Left colon (tissue), 2 donors: ENCODE measurements around the gene ISOC2. TPM values are rescaled to one million over a fixed set of nuclear protein-coding genes. Genes with fewer than 3 reads are reported as not detected.

Source experiments
- ATAC-seq: fragments of 200-7000 bp; cut with Tn5 transposase; one replicate; pipeline ENCODE4 v1.9.1; 2020; ENCODE audit warnings: mild to moderate bottlenecking, moderate library complexity
- DNase-seq, 2 donors: peaks; one replicate each; pipeline ENCODE4 v3.0.0-alpha.2; 2020
- intact Hi-C, 2 donors: fragments of 100-400 bp; cut with DNase I in 1 of 2; cut with micrococcal nuclease in 1 of 2; formaldehyde crosslinking; loops; one replicate each; pipeline versions ENCODE4 v1.11.2 to v1.14.0; 2022; cut with DNase I, micrococcal nuclease
- total RNA-seq, 2 donors: library from RNA; stranded (reverse); fragmentation: NEBNext Ultra II Directional; extraction: Animal tissue kit (Norgen Biotek cat#: 25700); gene quantifications; one replicate each; pipeline ENCODE4 v1.2.1, GENCODE V29; 2021
- donor health status: DM: no; HTN: no; CAD: no.
- donor health status: DM: yes; HTN: yes; CAD: no.

Gene ISOC2
- total RNA-seq, 2 donors from 2014 or later: 63.5 to 115 TPM

DNA sequence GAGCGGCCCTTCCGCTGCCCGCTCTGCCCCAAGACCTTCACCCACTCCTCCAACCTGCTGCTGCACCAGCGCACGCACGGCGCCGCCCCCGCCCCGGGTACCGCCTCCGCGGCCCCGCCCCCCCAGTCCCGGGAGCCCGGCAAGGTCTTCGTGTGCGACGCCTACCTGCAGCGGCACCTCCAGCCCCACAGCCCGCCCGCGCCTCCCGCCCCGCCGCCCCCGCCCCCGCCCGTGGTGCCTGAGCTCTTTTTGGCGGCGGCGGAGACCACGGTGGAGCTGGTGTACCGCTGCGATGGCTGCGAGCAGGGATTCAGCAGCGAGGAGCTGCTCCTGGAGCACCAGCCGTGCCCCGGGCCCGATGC lies 20.3 kb upstream of the ISOC2 start:
- DNase-seq: no peak
- intact Hi-C loops: no loop called here
- ATAC-seq: no peak

DNA sequence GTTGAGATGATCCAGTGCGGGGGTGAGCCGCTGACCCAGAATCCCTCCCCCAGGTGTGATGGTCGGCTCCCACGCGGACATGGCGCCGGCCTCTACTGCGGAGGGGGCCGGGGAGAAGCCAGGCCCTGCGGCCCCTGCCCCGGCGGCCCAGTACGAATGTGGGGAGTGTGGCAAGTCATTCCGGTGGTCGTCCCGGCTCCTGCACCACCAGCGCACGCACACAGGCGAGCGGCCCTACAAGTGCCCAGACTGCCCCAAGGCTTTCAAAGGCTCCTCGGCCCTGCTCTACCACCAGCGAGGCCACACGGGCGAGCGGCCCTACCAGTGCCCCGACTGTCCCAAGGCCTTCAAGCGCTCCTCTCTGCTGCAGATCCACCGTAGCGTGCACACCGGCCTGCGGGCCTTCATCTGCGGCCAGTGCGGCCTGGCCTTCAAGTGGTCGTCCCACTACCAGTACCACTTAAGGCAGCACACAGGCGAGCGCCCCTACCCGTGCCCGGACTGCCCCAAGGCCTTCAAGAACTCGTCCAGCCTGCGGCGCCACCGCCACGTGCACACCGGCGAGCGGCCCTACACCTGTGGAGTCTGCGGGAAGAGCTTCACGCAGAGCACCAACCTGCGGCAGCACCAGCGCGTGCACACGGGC lies 19.8 kb upstream of the ISOC2 start:
- intact Hi-C loops: no loop called here
- peak in 1 of 2 donors; percentile 26 for DNase-seq
- ATAC-seq: no peak

DNA sequence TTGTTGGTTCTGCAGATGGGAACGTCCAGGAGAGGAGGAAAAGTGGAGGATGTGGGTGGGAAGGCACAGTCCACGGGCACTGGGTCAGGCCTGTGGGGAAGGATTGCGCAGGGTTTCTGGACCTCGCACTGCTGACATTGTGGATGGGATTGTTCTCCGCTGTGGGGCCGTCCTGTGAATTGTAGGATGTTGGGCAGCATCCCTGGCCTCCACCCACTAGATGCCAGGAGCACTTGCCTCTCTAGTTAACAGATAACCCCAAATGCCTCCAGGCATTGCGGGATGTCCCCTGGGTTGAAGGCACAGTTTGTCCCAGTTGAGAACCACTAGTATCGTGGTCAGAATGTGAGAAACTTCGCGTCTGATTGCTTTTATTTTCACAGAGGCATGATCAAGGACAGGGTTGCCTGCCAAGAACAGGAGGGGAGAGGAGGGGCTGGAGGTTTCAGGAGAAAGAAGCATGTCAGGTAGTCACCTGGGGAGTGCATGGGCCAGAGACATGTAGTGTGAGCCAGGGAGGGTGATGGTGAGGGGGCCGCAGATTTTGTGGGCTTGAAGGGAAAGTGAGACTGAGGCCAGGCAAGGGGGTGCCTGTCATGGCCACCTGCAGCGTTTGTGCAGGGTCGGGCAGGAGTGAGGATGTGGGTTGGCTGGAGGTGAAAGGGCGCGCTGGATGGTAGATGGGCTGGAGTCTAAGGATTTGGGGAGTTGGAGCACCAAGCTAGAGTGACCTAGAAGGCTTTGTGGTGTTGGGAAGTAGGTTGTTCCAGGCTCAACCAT lies 18.2 kb upstream of the ISOC2 start:
- intact Hi-C loops: no loop called here
- DNase-seq: no peak
- no peak for ATAC-seq

DNA sequence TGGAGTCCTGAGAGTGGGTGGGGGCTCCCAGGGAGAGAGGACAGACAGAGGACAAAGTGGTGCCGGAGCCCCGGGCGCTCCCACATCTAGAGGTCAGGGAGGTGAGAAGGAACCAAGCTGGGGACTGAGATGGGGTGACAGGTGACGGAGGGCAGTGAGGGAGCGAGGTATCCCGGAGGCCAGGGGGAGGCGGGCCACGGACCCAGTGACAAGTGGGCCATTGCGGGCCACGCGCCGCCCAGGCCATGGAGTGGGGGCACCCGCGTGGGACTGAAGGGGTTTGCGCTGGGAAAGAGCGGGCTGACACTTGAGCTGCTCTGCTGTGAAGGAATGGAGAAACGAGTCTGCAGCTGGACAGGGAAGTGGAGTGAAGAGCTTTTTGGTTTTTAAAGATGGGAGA lies 17.6 kb upstream of the ISOC2 start:
- DNase-seq (no peak), ATAC-seq (no peak)
- intact Hi-C loops: no loop called here

- no peak for ATAC-seq
- intact Hi-C loops: no loop called here
- no peak for DNase-seq
These were observed 16.9 kb upstream of the ISOC2 start for GRCh38 chr19:55478364-55478763.

GRCh38 chr19:55477905-55478304 lies 16.5 kb upstream of the ISOC2 start:
- intact Hi-C loops: no loop called here
- ATAC-seq: no peak
- DNase-seq: no peak

DNA sequence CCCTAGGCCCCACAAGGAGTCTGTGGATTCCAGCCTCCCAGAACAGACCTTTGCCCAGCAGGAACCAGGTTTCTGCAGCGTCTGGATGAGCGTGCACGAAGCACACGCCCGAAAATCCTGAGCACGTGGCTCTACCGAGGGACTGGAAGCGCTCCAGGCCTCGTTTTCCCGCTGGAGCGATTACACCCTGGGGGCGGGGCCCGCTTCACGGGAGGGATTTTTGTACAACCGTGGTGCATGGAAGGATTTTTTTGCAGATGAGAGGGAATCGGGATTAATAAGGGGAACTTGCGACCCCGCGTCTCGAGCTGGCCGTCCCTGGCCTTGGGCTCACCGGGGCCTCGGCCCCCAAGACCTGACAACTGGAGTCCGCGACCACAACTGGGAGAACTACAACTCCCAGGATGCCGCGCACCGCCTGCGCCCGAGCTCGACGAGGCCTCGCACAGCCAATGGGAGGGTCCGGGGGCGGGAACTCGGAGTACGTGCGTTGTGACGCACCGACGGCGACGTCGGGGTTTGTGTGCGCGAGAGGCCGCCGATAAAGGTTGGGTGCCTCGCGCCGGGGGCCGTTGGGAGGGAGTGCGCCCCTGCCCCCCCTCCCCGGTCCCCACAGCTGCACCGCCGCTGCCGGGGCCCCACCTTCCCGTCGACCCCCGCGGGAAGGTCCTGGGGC lies 14.8 kb upstream of the ISOC2 start, which contains the start of gene ZNF628:
Gene ZNF628, plus strand, starts transcription at position 518 of the 676 bp plus-strand sequence. CDS start 3,294 bp downstream, outside the sequence.
- ATAC-seq: peak; percentile 94
- DNase-seq: peak; percentile 99
- intact Hi-C loops: no loop called here

DNA sequence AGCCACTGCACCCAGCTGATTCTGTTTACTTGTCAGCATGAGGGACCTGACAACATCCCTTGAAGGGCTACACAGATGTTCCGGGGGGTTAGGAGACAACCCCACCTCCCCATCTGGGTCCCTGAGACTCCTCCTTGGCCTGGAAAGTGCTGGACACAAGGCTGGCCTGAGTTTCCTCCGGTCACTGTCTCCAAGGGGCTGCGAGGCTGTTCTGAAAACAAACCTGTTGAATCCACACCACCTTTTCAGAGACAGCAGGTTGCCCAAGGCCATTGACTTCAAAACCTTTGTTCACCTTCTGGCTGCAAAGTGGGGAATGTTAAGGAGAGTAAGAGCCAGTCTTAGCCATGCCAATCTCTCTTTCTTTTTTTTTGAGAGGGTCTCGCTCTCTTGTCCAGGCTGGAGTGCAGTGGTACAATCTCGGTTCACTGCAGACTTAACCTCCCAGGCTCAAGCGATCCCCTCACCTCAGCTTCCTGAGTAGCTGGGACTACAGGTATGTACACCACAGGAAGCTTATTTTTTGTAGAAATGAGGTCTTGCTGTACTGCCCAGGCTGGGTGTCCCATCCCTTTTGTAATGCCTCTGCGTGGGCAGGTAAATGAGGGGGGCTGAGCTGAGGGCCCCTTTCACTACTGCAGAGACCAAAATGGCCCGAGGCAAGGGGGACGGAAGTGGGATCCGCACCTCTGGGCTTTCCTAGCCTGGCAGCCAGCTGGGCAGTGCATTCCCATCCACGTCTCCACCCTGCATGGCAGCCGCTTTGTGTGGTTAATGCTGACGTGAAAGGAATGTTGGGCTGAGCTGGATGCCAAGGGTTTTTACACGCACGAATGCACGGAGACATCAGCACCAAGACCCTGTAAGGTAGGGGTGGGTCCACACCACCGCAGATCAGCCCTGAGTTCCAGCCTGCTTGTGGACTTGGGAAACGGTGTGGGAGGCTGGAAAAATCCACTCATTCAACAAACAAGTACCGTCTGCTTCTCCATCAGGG lies 13.1 kb upstream of the ISOC2 start:
- intact Hi-C loops: no loop called here
- ATAC-seq (no peak), DNase-seq (no peak)

GRCh38 chr19:55473225-55474012 lies 12.0 kb upstream of the ISOC2 start:
- DNase-seq (no peak), ATAC-seq (no peak)
- intact Hi-C loops: no loop called here

DNA sequence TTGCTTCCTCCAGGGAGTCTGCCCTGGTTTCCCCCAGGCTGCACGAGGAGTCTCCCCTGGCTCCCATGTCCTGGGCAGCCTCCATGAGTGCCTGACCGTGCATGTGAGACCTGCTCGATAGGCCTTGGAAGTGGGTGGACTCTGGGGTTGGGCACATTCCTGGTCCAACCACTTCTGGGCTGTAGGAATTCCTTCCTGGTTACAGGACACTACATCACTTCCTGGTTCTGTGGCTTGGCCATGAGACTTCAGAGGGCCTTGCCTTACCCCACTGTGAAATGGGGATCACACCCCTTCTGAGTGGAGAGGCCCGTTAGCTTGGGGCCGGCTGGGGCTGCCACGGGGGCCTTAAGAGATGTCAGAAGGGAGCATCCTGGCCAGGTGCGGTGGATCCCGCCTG lies 11.0 kb upstream of the ISOC2 start:
- intact Hi-C loops: no loop called here
- no peak for DNase-seq
- no peak for ATAC-seq

DNA sequence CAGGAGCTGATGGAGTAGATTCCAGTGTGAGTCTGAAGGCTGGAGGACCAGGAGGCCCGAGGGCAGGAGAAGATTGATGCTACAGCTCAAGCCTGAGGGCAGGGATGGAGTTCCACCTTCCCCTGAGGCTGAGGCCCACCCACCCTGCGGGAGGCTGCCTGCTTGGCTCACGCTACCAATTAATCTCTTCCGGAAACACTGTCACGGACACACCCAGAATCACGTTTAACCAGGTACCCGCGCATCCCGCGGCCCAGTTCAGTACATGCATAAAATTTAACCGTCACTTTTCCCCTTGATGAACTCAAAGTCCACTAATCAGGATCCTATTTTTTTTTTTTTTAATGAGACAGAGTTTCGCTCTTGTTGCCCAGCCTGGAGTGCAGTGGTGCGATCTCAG lies 9.8 kb upstream of the ISOC2 start:
- ATAC-seq (no peak), DNase-seq (no peak)
- intact Hi-C loops: no loop called here

DNA sequence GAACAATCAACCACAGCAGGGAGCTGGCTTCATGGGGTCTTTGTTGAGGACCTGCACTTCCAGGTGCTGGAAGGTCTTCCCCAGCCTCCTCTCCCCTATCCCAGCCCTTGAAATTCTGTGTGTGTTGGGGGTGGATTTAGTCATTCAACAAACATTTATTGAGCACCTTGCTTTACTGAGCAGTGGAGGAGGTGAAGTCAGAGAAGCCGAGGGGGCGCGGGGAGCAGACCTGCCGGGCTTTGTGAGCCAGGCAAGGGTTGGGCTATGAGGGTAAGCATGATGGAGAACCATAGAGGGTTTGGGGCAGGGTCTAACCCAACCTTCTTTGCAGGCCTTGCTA lies 6.6 kb upstream of the ISOC2 start:
- no peak for ATAC-seq
- intact Hi-C loops: loop anchor here in 1 of 2 donors (5.0 kb wide), 1 partner anchor 39 kb away; no protein-coding TSS in a partner anchor
- DNase-seq: no peak

DNA sequence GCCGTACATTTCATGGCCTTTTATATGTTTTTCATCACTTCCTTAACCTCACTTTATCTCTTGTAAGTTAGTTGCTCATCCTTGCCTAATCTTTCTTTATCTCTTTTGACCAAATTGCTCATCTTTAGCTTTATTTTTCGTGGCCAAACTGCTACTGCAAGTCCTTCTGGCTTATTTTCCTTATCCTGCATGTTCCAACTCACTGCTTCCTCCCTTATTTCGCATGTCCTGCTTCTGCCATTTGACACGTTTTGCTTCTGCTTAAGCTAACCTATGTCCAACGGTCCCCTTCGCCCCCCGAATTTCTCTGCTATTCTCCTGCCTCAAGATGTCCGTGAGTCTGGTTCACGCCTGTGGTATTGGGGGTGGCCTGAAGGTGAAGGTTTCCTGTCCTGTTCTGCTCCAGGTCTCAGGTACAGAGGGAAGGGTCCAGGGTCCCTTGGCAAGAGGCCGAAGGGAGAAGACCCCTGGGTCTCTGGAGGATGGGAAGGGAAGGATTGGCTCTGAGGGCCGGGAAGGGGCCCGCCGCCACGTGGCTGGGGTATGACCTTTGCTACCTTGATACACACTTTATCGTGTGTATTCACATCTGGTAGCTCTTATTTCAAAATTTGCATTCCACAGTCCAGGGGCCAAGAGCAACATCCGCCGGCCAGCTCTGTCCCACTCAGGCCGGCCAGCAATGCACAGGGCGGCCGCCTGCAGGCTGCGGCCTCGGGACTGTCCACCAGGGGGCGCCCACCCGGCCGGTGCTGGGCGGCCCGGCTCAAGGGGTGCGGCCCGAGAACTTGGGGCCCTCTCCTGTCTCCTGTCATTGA lies 6.0 kb upstream of the ISOC2 start:
- peak in 1 of 2 donors; percentile 72 for DNase-seq
- intact Hi-C loops: loop anchor here in 1 of 2 donors (5.0 kb wide), 1 partner anchor 40 kb away; no protein-coding TSS in a partner anchor

DNA sequence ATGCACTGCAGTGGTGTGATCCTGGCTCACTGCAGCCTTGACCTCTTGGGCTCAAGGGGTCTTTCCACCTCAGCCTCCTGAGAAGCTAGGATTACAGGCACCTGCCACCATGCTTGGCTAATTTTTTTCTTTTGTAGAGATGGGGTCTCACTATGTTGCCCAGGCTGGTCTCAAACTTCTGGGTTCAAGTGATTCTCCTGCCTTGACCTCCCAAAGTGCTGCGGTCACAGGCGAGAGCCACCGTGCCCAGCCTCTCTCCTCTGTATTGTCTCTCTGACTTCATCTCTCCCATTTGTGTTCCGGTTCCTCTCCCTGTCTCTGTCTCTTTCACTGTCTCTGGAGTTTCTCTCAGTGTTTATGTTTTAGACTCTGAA lies 4.8 kb upstream of the ISOC2 start:
- no peak for DNase-seq
- intact Hi-C loops: loop anchor here in 1 of 2 donors (5.0 kb wide), 1 partner anchor 41 kb away; no protein-coding TSS in a partner anchor
- no peak for ATAC-seq

More for the DNA sequence above, 6.0 kb upstream of the ISOC2 start:
- peak; percentile 80 for ATAC-seq

DNA sequence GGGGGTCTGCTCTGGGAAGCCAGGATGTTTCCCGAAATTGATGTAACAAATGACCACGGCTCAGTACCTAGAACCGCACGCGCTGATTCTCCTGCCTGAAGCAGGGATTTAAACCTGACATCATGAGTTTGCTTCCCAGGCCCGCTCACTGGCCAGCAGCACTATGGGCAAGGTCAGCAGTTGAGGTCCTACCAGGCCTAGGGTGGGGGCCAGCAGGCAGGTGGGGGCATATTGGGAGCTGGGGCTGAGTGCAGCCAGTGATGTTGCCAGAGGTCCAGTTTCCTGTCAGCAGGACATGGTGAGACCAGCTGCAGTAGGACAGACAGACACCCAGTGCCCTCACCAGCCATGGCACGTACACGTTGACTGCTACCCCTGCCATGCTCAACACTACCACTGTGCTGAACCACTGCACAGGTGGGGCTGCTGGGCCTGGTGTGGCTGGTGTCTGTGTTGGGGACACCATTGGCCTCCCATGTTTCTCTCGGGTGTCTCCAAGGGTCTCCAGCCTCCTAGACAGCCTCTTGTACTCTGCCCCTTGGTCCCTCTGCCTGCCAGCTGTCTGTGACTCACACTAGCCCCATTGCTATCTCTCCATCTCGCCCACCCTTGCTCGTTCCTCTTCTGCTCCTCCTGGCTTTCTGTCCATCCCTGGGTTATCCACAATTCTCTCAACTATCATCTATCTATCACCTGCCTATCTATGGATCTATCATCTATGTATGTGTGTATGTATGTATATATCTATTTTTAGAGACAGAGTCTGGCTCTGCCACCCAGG lies 4.2 kb upstream of the ISOC2 start:
- intact Hi-C loops: loop anchor here in 1 of 2 donors (5.0 kb wide), 1 partner anchor 42 kb away; no protein-coding TSS in a partner anchor
- no peak for ATAC-seq

GRCh38 chr19:55464662-55465054 lies 3.2 kb upstream of the ISOC2 start, which contains the start of gene C19orf85:
Gene C19orf85, minus strand, starts transcription at chr19:55464751. Its CDS starts 197 bp downstream, at chr19:55464554.
- ATAC-seq (no peak), DNase-seq (no peak)
- intact Hi-C loops: loop anchor here in 1 of 2 donors (5.0 kb wide), 1 partner anchor 43 kb away; no protein-coding TSS in a partner anchor

More for the DNA sequence above, 4.2 kb upstream of the ISOC2 start:
- DNase-seq: no peak
